Activated gamma-delta T cell treated with Interleukin-2 at 50 U/mL for 16 hours (primary cell): ENCODE results near the gene CYP3A7.
"Not testable (repeated sequence)": the region's sequence is repeated elsewhere in the genome, so short reads cannot be mapped to it uniquely, and the experiment has no call there.

ENCODE experiments used
- DNase-seq: peaks from one replicate; pipeline ENCODE4 v3.0.0-alpha.2; 2020

The CYP3A7 gene

DNA sequence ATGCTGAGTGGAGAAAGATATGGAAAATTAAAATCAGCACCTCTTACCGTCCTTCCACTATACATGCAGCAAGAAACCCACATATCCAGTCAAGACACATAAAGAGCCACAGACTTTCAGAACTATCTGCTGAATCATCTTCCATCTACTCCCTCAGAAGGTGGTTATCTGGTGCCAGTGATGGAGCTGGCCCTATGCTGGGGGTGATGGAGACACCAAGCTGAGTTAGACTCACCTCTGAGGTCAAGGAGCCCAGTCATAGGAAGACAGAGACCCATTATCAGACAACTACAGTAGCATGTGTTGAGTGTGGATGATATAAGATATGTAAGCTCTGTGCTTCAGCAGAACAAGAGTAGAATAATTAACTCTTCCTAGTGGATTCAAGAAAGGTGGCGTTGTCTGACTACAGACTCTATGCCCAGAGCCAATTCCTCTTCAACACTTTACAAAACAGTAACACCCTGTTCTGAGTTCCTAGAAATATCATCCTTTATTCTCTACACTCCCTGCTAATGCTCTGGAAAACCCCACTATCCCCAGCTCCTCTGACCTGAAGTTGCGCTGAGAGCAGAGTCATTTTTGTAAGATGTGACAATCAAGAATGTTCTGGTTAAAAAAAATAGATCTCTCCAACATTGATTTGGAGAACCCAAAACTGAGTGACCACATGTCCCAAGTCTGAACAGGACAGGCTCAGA is 69.5 kb downstream of the CYP3A7 start:
- no peak for DNase-seq

DNA sequence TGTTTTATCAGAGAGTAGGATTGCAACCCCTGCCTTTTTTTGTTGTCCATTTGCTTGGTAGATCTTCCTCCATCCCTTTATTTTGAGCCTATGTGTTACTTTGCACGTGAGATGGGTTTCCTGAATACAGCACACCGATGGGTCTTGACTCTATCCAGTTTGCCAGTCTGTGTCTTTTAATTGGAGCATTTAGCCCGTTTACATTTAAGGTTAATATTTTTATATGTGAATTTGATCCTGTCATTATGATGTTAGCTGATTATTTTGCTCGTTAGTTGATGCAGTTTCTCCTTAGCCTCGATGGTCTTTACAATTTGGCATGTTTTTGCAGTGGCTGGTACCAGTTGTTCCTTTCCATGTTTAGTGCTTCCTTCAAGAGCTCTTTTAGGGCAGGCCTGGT is 77.1 kb downstream of the CYP3A7 start:
- not testable (repeated sequence) for DNase-seq
